Measurements from ENCODE around the gene GPR158.

Gene GPR158

GRCh38 chr10:25177093-25177753 is 2.4 kb downstream of the GPR158 start:
- no peak for TF ChIP-seq CTCF (conservative IDR thresholded peaks at IDR 0.05; ENCODE audit: control insufficient read depth, insufficient read depth, low read depth, low read length)
- DNase-seq (ENCODE audit: low read depth) = no peak
- no peak overlapping the region for H3K4me3 ChIP-seq (ENCODE audit: control insufficient read depth, low read depth, low read length)

DNA sequence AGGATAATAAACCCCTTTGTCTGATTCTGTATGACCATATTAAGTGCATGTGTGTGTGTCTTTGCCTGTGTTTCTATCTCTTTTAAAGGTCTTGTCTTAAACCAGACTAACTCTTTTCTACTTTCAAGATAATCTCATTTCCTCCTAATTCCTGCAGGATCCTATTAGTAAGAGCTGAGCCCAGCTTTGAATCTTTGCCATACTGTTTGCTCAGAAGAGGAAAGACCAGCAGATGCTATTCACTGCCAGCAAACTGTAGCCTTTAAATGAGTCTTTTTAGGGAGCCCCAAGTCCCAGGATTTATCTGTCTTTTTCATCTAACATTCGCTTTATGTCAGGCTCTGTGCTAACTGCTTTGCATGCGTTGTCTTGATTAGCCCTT is 2.9 kb downstream of the GPR158 start:
- TF ChIP-seq CTCF (conservative IDR thresholded peaks at IDR 0.05; ENCODE audit: control insufficient read depth, insufficient read depth, low read depth, low read length) = no peak
- no peak overlapping the region for H3K4me3 ChIP-seq (ENCODE audit: control insufficient read depth, low read depth, low read length)
- no peak for DNase-seq (ENCODE audit: low read depth)

DNA sequence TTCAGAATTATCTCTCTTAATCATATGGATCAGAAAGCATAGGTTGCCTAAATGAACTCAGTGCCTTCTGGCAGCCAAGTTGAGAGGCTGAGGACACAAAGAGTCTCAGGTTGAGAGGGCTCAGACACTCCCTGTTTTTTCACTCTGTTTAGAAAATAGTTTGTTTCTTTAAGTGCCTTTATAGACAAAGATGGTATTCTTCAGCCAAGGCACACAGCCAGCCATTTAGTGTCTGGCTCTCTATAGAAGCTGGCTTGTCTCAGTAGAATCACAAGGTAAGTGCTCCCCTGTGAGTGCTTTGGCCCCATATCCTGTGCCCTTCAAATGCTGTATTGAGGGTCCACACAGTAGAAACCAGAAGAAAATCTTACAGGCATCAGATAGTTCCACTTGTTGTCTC is 3.6 kb downstream of the GPR158 start:
- no peak for DNase-seq (ENCODE audit: low read depth)
- no peak for TF ChIP-seq CTCF (conservative IDR thresholded peaks at IDR 0.05; ENCODE audit: control insufficient read depth, insufficient read depth, low read depth, low read length)
- H3K4me3 ChIP-seq (ENCODE audit: control insufficient read depth, low read depth, low read length) = no peak overlapping the region

GRCh38 chr10:25180801-25181200 is 6.0 kb downstream of the GPR158 start:
- DNase-seq (ENCODE audit: low read depth) = no peak
- TF ChIP-seq CTCF (conservative IDR thresholded peaks at IDR 0.05; ENCODE audit: control insufficient read depth, insufficient read depth, low read depth, low read length) = no peak
- no peak overlapping the region for H3K4me3 ChIP-seq (ENCODE audit: control insufficient read depth, low read depth, low read length)

DNA sequence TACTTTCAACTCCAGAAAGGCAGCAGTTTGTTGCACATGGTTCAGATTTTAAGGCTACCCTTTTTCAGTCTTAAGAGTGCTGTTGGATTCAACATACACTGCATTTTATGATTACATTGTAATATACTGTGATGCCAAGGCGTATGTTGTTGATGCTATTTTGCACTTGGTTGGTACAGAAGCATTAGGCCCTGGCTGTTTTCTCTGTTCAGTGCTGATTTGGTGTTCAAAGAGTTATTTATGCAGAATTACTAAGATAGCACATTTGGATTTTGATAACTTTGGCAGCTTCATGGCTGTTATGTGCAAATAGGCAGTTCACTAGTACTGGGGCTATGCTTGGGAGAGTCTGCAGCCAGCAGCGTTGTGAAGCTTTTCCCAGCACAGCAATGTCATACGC is 7.8 kb downstream of the GPR158 start:
- no peak for TF ChIP-seq CTCF (conservative IDR thresholded peaks at IDR 0.05; ENCODE audit: control insufficient read depth, insufficient read depth, low read depth, low read length)
- no peak for DNase-seq (ENCODE audit: low read depth)
- H3K4me3 ChIP-seq (ENCODE audit: control insufficient read depth, low read depth, low read length) = no peak overlapping the region

GRCh38 chr10:25191162-25191895 is 16.5 kb downstream of the GPR158 start:
- DNase-seq (ENCODE audit: low read depth) = no peak
- no peak overlapping the region for H3K4me3 ChIP-seq (ENCODE audit: control insufficient read depth, low read depth, low read length)
- TF ChIP-seq CTCF (conservative IDR thresholded peaks at IDR 0.05; ENCODE audit: control insufficient read depth, insufficient read depth, low read depth, low read length) = no peak

Data from fibroblast of mammary gland (primary cell).